K562 (cell line): ENCODE results near the gene PCDHB7. TPM values are rescaled to one million over a fixed set of nuclear protein-coding genes. Genes with fewer than 3 reads are reported as not detected.
"Not testable (repeated sequence)": the region's sequence is repeated elsewhere in the genome, so short reads cannot be mapped to it uniquely, and the experiment has no call there.

Experiments
- ATAC-seq: fragments of 200-7000 bp; cut with Tn5 transposase; 3 replicates; pipeline ENCODE4 v1.9.1; 2020; ENCODE audit warnings: moderate library complexity
- BruUV-seq: library from RNA; stranded (reverse); fragments of 400-500 nt; replicated peaks from 2 replicates; lab custom pipeline; 2021; lab: Mats Ljungman, UMichigan
- CTCF ChIA-PET: fragments of 300-600 bp; formaldehyde crosslinking; extraction: SDS; loops from one replicate; lab custom pipeline; 2021; ENCODE audit warnings: low intra/inter-chr PET ratio; lab: Yijun Ruan, JAX
- POLR2A ChIA-PET: fragments of 300-600, 350-650 bp; sonication (Branson Sonifier 250); formaldehyde crosslinking; extraction: SDS; loops from one replicate; lab custom pipeline; 2021; ENCODE audit warnings: antibody characterized with exemption, inconsistent platforms; lab: Yijun Ruan, JAX
- DNase-seq, 4 experiments: peaks; one replicate each; pipeline versions ENCODE4 v3.0.0 to v3.0.0-alpha.2; 2011 to 2018; ENCODE audit warnings: low spot score in 3 of 4, mixed read lengths in 3 of 4; ENCODE audit errors: extremely low read depth in 1 of 4
- FAIRE-seq: peaks from 2 replicates; lab custom pipeline; 2011; peaks lifted over from hg19 to GRCh38; lab: Jason Lieb, UNC
- H2AFZ ChIP-seq: 2 replicates; pipeline ENCODE4 v1.6.0; 2011; ENCODE audit warnings: low read depth, low read length, control low read depth, inconsistent platforms
- H3K27ac ChIP-seq: fragments of 200-600 bp; 3 replicates; pipeline ENCODE4 v1.8.0; 2011; ENCODE audit warnings: low read depth, mild to moderate bottlenecking, control low read depth, inconsistent platforms, low read length, moderate library complexity, mixed read lengths; ENCODE audit errors: extremely low read depth
- H3K27me3 ChIP-seq, 2 experiments: fragments of 300-600 bp in 1 of 2; 2 replicates in 1 of 2; 3 replicates in 1 of 2; pipeline versions ENCODE4 v1.6.0 to v1.8.0; 2011; ENCODE audit warnings: inconsistent platforms in 2 of 2, low read length in 2 of 2, mild to moderate bottlenecking in 1 of 2, mixed read lengths in 1 of 2, moderate library complexity in 1 of 2; ENCODE audit not compliant: control insufficient read depth in 2 of 2, insufficient read depth in 2 of 2
- H3K36me3 ChIP-seq: fragments of 300-600 bp; 3 replicates; pipeline ENCODE4 v1.8.0; 2011; ENCODE audit warnings: mild to moderate bottlenecking, low read length, inconsistent platforms; ENCODE audit not compliant: control insufficient read depth, insufficient read depth
- H3K4me1 ChIP-seq, 2 experiments: fragments of 200-600 bp in 1 of 2; replicated peaks in 1 of 2; 2 replicates in 1 of 2; 3 replicates in 1 of 2; pipeline versions ENCODE4 v1.5.1 to v1.8.0; 2011; ENCODE audit warnings: inconsistent platforms in 2 of 2, low read length in 2 of 2, mild to moderate bottlenecking in 1 of 2, mixed read lengths in 1 of 2, moderate library complexity in 1 of 2; ENCODE audit not compliant: control insufficient read depth in 2 of 2, insufficient read depth in 2 of 2
- H3K4me2 ChIP-seq: 2 replicates; pipeline ENCODE4 v1.6.1; 2011; ENCODE audit warnings: low read length, control low read depth, inconsistent platforms, mixed read lengths; ENCODE audit not compliant: insufficient read depth
- H3K4me3 ChIP-seq: fragments of 200-600 bp; sonication (generic), shearing (Covaris generic); 2 replicates; pipeline ENCODE4 v1.5.1; 2016; ENCODE audit warnings: control low read depth, inconsistent platforms
- H3K79me2 ChIP-seq: fragments of 200-600 bp; 3 replicates; pipeline ENCODE4 v1.8.0; 2011; ENCODE audit warnings: low read length, inconsistent platforms; ENCODE audit not compliant: control insufficient read depth, insufficient read depth
- H3K9ac ChIP-seq, 2 experiments: 2 replicates each; pipeline versions ENCODE4 v1.6.0 to v1.6.1; 2011; ENCODE audit warnings: low read depth in 2 of 2, low read length in 2 of 2, control low read depth in 1 of 2, inconsistent platforms in 1 of 2, mild to moderate bottlenecking in 1 of 2, mixed read lengths in 1 of 2; ENCODE audit not compliant: insufficient read depth in 1 of 2
- H3K9me1 ChIP-seq: one replicate; pipeline ENCODE4 v1.6.0; 2011; ENCODE audit warnings: inconsistent platforms, mild to moderate bottlenecking, low read length, moderate library complexity; ENCODE audit not compliant: control insufficient read depth, insufficient read depth
- H3K9me3 ChIP-seq: replicated peaks from 2 replicates; pipeline ENCODE4 v1.5.1; 2011; ENCODE audit warnings: low read depth, low read length, inconsistent platforms; ENCODE audit not compliant: control insufficient read depth, insufficient read depth
- H4K20me1 ChIP-seq: replicated peaks from 2 replicates; pipeline ENCODE4 v1.6.1; 2011; ENCODE audit warnings: low read length, inconsistent platforms, mixed read lengths; ENCODE audit not compliant: control insufficient read depth, insufficient read depth
- ARID2 ChIP-seq: fragments of 450-650 bp; IDR thresholded peaks from 2 replicates; pipeline ENCODE4 v1.6.1; 2017; ENCODE audit warnings: antibody characterized with exemption, mild to moderate bottlenecking
- ERF ChIP-seq: fragments of 450-650 bp; formaldehyde crosslinking; IDR thresholded peaks from 2 replicates; pipeline ENCODE4 v1.4.0; 2020; ENCODE audit warnings: mild to moderate bottlenecking, mixed read lengths
- FOXA1 ChIP-seq: fragments of 450-650 bp; IDR thresholded peaks from 2 replicates; pipeline ENCODE4 v1.6.1; 2016; ENCODE audit warnings: mild to moderate bottlenecking, borderline replicate concordance
- ILK ChIP-seq: fragments of 450-650 bp; IDR thresholded peaks from 2 replicates; pipeline ENCODE4 v1.6.1; 2016; ENCODE audit warnings: missing genetic modification characterization, low read depth, mild to moderate bottlenecking, missing compliant biosample characterization, moderate library complexity, borderline replicate concordance
- NFYB ChIP-seq: IDR thresholded peaks from 2 replicates; pipeline ENCODE4 v1.6.1; 2011; ENCODE audit warnings: mild to moderate bottlenecking, moderate library complexity; ENCODE audit not compliant: insufficient read length; ENCODE audit errors: extremely low read depth
- PATZ1 ChIP-seq: fragments of 250-450 bp; sonication (Bioruptor Pico); IDR thresholded peaks from 2 replicates; pipeline ENCODE4 v1.5.0; 2020; ENCODE audit warnings: mild to moderate bottlenecking, borderline replicate concordance
- PCBP2 ChIP-seq: fragments of 200-400 bp; formaldehyde crosslinking; IDR thresholded peaks from 2 replicates; pipeline ENCODE4 v1.6.1; 2018; ENCODE audit warnings: low read length, low read depth, mild to moderate bottlenecking, moderate library complexity; ENCODE audit not compliant: poor library complexity, severe bottlenecking
- RUNX1 ChIP-seq: sonication (generic); IDR thresholded peaks from 2 replicates; pipeline ENCODE4 v1.6.1; 2016; ENCODE audit warnings: antibody characterized with exemption, low read depth
- SMARCE1 ChIP-seq: fragments of 450-650 bp; IDR thresholded peaks from 2 replicates; pipeline ENCODE4 v1.7.1; 2016; ENCODE audit warnings: mild to moderate bottlenecking
- SNAPC5 ChIP-seq: fragments of 250-450 bp; sonication (Bioruptor Pico); IDR thresholded peaks from 2 replicates; pipeline ENCODE4 v1.8.0; 2021; ENCODE audit warnings: moderate library complexity, mild to moderate bottlenecking, inconsistent platforms
- STAT6 ChIP-seq: sonication (generic); formaldehyde crosslinking; IDR thresholded peaks from 2 replicates; pipeline ENCODE4 v1.8.1; 2023; ENCODE audit warnings: mild to moderate bottlenecking, missing genetic modification reagents
- XRCC5 ChIP-seq: fragments of 200-400 bp; formaldehyde crosslinking; IDR thresholded peaks from 2 replicates; pipeline ENCODE4 v1.6.1; 2017; ENCODE audit warnings: low read depth, mild to moderate bottlenecking, low read length
- WGBS: fragments of 100-300 bp; shearing (Covaris generic); methylation state at CpG from one replicate; pipeline ENCODE4 v1.1.6; 2016; ENCODE audit warnings: low coverage, mixed read lengths; ENCODE audit not compliant: insufficient coverage; ENCODE audit errors: missing lambda C conversion rate; 5-methylcytosine and 5-hydroxymethylcytosine counted together
- in situ Hi-C: fragments of 300-500 bp; cut with MboI; formaldehyde crosslinking; loops from 4 replicates; pipeline ENCODE4 v1.15.0; 2018; ENCODE audit warnings: inconsistent platforms, mixed read lengths
- intact Hi-C: fragments of 100-400 bp; cut with micrococcal nuclease; formaldehyde crosslinking; loops from 2 replicates; pipeline ENCODE4 v1.14.2; 2022
- polyA plus RNA-seq, 8 experiments: library from polyadenylated mRNA; depleted of rRNA in 4 of 8; stranded (reverse) in 5 of 8; unstranded in 3 of 8; fragments of >200 nt; fragmentation: Nextera tagmentation in 2 of 8; fragmentation: Illumina TruSeq in 1 of 8; extraction: Ambion mirVana in 2 of 8; extraction: Trizol in 1 of 8; gene quantifications; 2 replicates each; pipeline versions ENCODE4 v1.2.1 to v1.2.3, GENCODE V29; 2011 to 2014; ENCODE audit warnings: inconsistent platforms in 1 of 8, missing spikeins in 1 of 8
- total RNA-seq, 7 experiments: library from RNA; depleted of rRNA in 6 of 7; stranded (reverse); fragments of >200 nt in 6 of 7; fragmentation: Illumina TruSeq in 2 of 7; extraction: Trizol in 2 of 7; gene quantifications; 2 replicates each; pipeline versions ENCODE4 v1.2.1 to v1.2.3, GENCODE V29; 2011 to 2021; ENCODE audit warnings: low replicate concordance in 1 of 7

Gene PCDHB7
- total and polyA plus RNA-seq, 9 of the 15 experiments (the other 6 are each of a cell fraction or from before 2014, with no cell fraction given), result not detected

- POLR2A ChIA-PET, result no interaction called here
- H2AFZ ChIP-seq, result no peak overlapping the region
- H3K4me1 ChIP-seq, result no peaks in the 10 kb centered on the region
- no TSS peak for BruUV-seq
- DNase-seq (no peak), ATAC-seq (no peak), FAIRE-seq (no peak)
- no peaks in the 10 kb centered on the region for H3K36me3 ChIP-seq
- H3K27ac ChIP-seq, result no peak overlapping the region
- H3K27me3 ChIP-seq, result peaks cover 0 to 10% of the 10 kb centered on the region in 2 experiments; a peak in 2 of 5 replicates
- H4K20me1 ChIP-seq, result no peaks in the 10 kb centered on the region
- 9% methylated on average over 19 of the region's 19 CpGs for WGBS
- no peaks in the 10 kb centered on the region for H3K9me1 ChIP-seq
- TF ChIP-seq ARID2 (no peak), STAT6 (CRISPR knock-in tag) (no peak), SNAPC5 (CRISPR knock-in tag) (no peak), ERF (no peak), SMARCE1 (no peak), XRCC5 (no peak), PCBP2 (no peak), NFYB (no peak), RUNX1 (no peak), FOXA1 (no peak), ILK (tag) (no peak), PATZ1 (CRISPR knock-in tag) (no peak)
- intact Hi-C loops, result no loop called here
- no peak overlapping the region for H3K4me3 ChIP-seq
- H3K79me2 ChIP-seq, result no peaks in the 10 kb centered on the region
- no peak overlapping the region for H3K9ac ChIP-seq
- no peak overlapping the region for H3K4me2 ChIP-seq
- in situ Hi-C loops, result no loop called here
- CTCF ChIA-PET, result no interaction called here
- no peaks in the 10 kb centered on the region for H3K9me3 ChIP-seq
These were observed 36.7 kb upstream of the PCDHB7 start for GRCh38 chr5:141135718-141136266.

GRCh38 chr5:141137346-141137745 lies 35.1 kb upstream of the PCDHB7 start:
- POLR2A ChIA-PET, result interaction anchor here (1.0 kb wide), 1 partner anchor 9 kb away, joined by 3 read pairs; no protein-coding TSS in a partner anchor
- H3K9ac ChIP-seq, CTCF ChIA-PET, H2AFZ ChIP-seq, FAIRE-seq, H3K4me1 ChIP-seq, H3K9me3 ChIP-seq, H3K9me1 ChIP-seq, H3K4me3 ChIP-seq, H3K27me3 ChIP-seq, H3K36me3 ChIP-seq, H3K4me2 ChIP-seq, H4K20me1 ChIP-seq, BruUV-seq, H3K79me2 ChIP-seq, DNase-seq, intact Hi-C loops, ATAC-seq, H3K27ac ChIP-seq, in situ Hi-C loops: not testable (repeated sequence)
- 9% methylated on average over 31 of the region's 34 CpGs for WGBS
